Astrocyte (in vitro differentiated cells and primary cell): ENCODE data around the gene ING5. TPM values are rescaled to one million over a fixed set of nuclear protein-coding genes. Genes with fewer than 3 reads are reported as not detected.
A peak's percentile ranks its signal among the peaks of the same experiment; 100 is the strongest.

Experiments used
- DNase-seq: peaks from one replicate; pipeline ENCODE4 v3.0.0-alpha.2; 2010; ENCODE audit warnings: low read depth
- FAIRE-seq: peaks from 2 replicates; lab custom pipeline; 2011; peaks lifted over from hg19 to GRCh38; lab: Jason Lieb, UNC
- H2AFZ ChIP-seq: 2 replicates; pipeline ENCODE4 v1.6.0; 2012; ENCODE audit warnings: low read depth, low read length, inconsistent platforms
- H3K27ac ChIP-seq: 2 replicates; pipeline ENCODE4 v1.5.1; 2011; ENCODE audit warnings: low read depth, low read length, inconsistent platforms
- H3K27me3 ChIP-seq: 2 replicates; pipeline ENCODE4 v1.6.0; 2011; ENCODE audit warnings: low read length, inconsistent platforms; ENCODE audit not compliant: insufficient read depth
- H3K36me3 ChIP-seq: 2 replicates; pipeline ENCODE4 v1.5.1; 2011; ENCODE audit warnings: low read length, inconsistent platforms; ENCODE audit not compliant: insufficient read depth
- H3K4me1 ChIP-seq: 2 replicates; pipeline ENCODE4 v1.5.1; 2011; ENCODE audit warnings: low read length, inconsistent platforms; ENCODE audit not compliant: insufficient read depth
- H3K4me2 ChIP-seq: 2 replicates; pipeline ENCODE4 v1.6.0; 2012; ENCODE audit warnings: low read length, inconsistent platforms
- H3K4me3 ChIP-seq: 2 replicates; pipeline ENCODE4 v1.5.1; 2011; ENCODE audit warnings: low read depth, mild to moderate bottlenecking, low read length, inconsistent platforms; ENCODE audit not compliant: insufficient read depth
- H3K79me2 ChIP-seq: 2 replicates; pipeline ENCODE4 v1.6.0; 2012; ENCODE audit warnings: mild to moderate bottlenecking, low read length, inconsistent platforms; ENCODE audit not compliant: insufficient read depth
- H3K9ac ChIP-seq: 2 replicates; pipeline ENCODE4 v1.6.0; 2012; ENCODE audit warnings: mild to moderate bottlenecking, low read length, inconsistent platforms
- H3K9me3 ChIP-seq: 2 replicates; pipeline ENCODE4 v1.5.1; 2012; ENCODE audit warnings: low read depth, mild to moderate bottlenecking, low read length, inconsistent platforms; ENCODE audit not compliant: insufficient read depth
- H4K20me1 ChIP-seq: 2 replicates; pipeline ENCODE4 v1.6.0; 2012; ENCODE audit warnings: low read length, inconsistent platforms; ENCODE audit not compliant: insufficient read depth
- H3K27ac Mint-ChIP-seq: one replicate; pipeline ENCODE4 v1.8.0; 2021; ENCODE audit warnings: mild to moderate bottlenecking, mixed read lengths; ENCODE audit not compliant: unreplicated experiment
- H3K27me3 Mint-ChIP-seq: one replicate; pipeline ENCODE4 v1.8.0; 2021; ENCODE audit warnings: low read depth, mixed read lengths; ENCODE audit not compliant: unreplicated experiment
- H3K36me3 Mint-ChIP-seq: one replicate; pipeline ENCODE4 v1.8.0; 2021; ENCODE audit warnings: low read depth, mixed read lengths; ENCODE audit not compliant: unreplicated experiment
- H3K4me1 Mint-ChIP-seq: one replicate; pipeline ENCODE4 v1.8.0; 2021; ENCODE audit warnings: low read depth, mixed read lengths; ENCODE audit not compliant: unreplicated experiment
- H3K4me3 Mint-ChIP-seq: one replicate; pipeline ENCODE4 v1.8.0; 2021; ENCODE audit warnings: mild to moderate bottlenecking, moderate library complexity, mixed read lengths; ENCODE audit not compliant: unreplicated experiment
- H3K9me3 Mint-ChIP-seq: one replicate; pipeline ENCODE4 v1.8.0; 2021; ENCODE audit warnings: mild to moderate bottlenecking, mixed read lengths; ENCODE audit not compliant: unreplicated experiment
- EZH2 ChIP-seq: IDR thresholded peaks from 2 replicates; pipeline ENCODE4 v1.6.1; 2012; ENCODE audit warnings: mild to moderate bottlenecking, low read length, inconsistent platforms; ENCODE audit not compliant: insufficient read depth
- total RNA-seq: library from RNA; stranded (reverse); gene quantifications from 2 replicates; pipeline ENCODE4 v1.2.1, GENCODE V29; 2021
- TF ChIP-seq, protein P1 (sequence below): IDR thresholded peaks from 2 replicates; pipeline ENCODE4 v1.5.1; 2011; ENCODE audit warnings: low read depth, mild to moderate bottlenecking, inconsistent platforms, low read length, moderate library complexity; ENCODE audit not compliant: insufficient read depth

ING5 gene
- total RNA-seq, 1 donor from 2014 or later: 19.7 TPM

DNA sequence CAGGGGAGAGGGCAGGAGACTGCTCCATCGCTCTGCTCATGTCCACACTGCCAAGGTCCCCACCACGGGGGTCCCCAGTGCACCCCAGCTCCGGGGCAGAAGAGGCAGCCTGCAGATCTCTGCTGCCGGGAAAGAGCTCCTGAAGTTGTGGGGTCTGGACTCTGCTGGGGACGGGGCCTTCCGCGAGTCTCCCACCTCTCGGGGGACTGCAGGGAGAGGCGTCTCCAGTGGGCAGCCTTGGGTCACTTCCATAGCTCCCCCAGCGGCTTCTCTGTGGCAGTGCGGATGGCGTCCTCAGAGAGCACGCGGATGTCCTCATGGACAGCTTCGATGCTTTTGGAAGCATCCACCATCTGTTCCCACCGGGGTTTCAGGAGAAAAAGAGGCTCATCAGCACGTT, 26.0 kb upstream of the ING5 start:
- H3K27ac ChIP-seq: no peak overlapping the region
- H3K4me3 ChIP-seq: no peak overlapping the region
- DNase-seq: no peak
- H3K27me3 ChIP-seq: no peaks in the 10 kb centered on the region
- TF ChIP-seq, protein P1, sequence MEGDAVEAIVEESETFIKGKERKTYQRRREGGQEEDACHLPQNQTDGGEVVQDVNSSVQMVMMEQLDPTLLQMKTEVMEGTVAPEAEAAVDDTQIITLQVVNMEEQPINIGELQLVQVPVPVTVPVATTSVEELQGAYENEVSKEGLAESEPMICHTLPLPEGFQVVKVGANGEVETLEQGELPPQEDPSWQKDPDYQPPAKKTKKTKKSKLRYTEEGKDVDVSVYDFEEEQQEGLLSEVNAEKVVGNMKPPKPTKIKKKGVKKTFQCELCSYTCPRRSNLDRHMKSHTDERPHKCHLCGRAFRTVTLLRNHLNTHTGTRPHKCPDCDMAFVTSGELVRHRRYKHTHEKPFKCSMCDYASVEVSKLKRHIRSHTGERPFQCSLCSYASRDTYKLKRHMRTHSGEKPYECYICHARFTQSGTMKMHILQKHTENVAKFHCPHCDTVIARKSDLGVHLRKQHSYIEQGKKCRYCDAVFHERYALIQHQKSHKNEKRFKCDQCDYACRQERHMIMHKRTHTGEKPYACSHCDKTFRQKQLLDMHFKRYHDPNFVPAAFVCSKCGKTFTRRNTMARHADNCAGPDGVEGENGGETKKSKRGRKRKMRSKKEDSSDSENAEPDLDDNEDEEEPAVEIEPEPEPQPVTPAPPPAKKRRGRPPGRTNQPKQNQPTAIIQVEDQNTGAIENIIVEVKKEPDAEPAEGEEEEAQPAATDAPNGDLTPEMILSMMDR: no peak
- no peak for TF ChIP-seq EZH2
- Mint-ChIP-seq H3K27ac (no peak overlapping the region), H3K36me3 (peaks cover 10% of the 10 kb centered on the region), H3K4me3 (no peak overlapping the region), H3K9me3 (no peaks in the 10 kb centered on the region), H3K4me1 (peaks cover 9% of the 10 kb centered on the region), H3K27me3 (no peaks in the 10 kb centered on the region)
- peaks cover 10% of the 10 kb centered on the region for H4K20me1 ChIP-seq
- H3K4me1 ChIP-seq: peaks cover 7% of the 10 kb centered on the region
- H3K36me3 ChIP-seq: peaks cover 7% of the 10 kb centered on the region
- no peaks in the 10 kb centered on the region for H3K9me3 ChIP-seq
- no peak for FAIRE-seq
- no peak overlapping the region for H3K4me2 ChIP-seq
- peaks cover 14% of the 10 kb centered on the region for H3K79me2 ChIP-seq
- H3K9ac ChIP-seq: no peak overlapping the region
- no peak overlapping the region for H2AFZ ChIP-seq

DNA sequence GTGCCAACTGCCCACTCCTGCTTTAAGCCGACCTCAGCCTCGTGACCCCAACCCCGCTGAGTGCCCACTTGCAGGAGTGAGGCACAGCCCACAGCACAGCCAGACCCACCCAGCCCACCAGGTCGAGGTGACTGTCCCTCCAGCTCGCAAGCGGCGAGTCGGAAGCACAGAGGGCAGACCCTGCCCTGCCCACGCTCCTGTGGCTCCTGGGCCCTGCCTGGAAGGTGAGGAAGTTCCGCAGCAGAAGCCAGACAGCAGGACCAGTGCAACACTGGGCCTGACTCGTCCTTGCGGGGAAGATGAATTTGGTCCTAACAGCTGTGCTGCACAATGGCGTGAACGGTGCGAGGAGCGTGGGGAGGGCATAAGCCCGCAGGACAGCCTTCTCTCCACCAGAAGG, 25.2 kb upstream of the ING5 start:
- peaks cover 13% of the 10 kb centered on the region for H3K36me3 Mint-ChIP-seq
- Histone ChIP-seq H3K9me3 (no peaks in the 10 kb centered on the region), H3K36me3 (peaks cover 7% of the 10 kb centered on the region), H3K27ac (no peak overlapping the region), H3K79me2 (peaks cover 14% of the 10 kb centered on the region), H2AFZ (no peak overlapping the region), H3K9ac (no peak overlapping the region), H3K4me3 (no peak overlapping the region), H3K4me2 (no peak overlapping the region), H3K4me1 (peaks cover 15% of the 10 kb centered on the region), H4K20me1 (peaks cover 13% of the 10 kb centered on the region), H3K27me3 (no peaks in the 10 kb centered on the region)
- TF ChIP-seq EZH2: no peak
- TF ChIP-seq, protein P1: no peak
- H3K4me3 Mint-ChIP-seq: no peak overlapping the region
- H3K4me1 Mint-ChIP-seq: peaks cover 16% of the 10 kb centered on the region
- H3K27ac Mint-ChIP-seq: no peak overlapping the region
- no peaks in the 10 kb centered on the region for H3K27me3 Mint-ChIP-seq
- H3K9me3 Mint-ChIP-seq: no peaks in the 10 kb centered on the region
- no peak for DNase-seq
- FAIRE-seq: no peak

DNA sequence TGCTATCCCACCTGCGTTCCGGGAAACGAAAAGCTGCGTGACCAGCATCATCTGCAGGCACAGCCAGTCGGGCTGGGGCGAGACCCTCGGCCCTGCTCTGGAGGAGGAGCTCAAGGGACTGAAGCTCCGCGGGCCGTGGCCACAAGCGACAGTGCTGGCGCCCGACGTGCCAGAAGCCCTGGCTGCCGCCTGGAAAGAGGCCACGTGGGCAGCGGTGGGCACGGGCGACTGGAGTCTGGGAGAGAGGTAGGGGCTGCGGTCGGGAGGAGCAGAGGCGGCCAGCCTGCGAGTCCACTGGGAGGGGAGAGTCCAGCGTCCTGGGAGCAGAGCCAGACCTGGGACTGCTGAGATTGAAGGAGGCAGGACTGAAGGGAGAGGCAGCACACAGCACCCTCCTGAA, 24.4 kb upstream of the ING5 start:
- H3K27ac ChIP-seq: no peak overlapping the region
- H3K9me3 ChIP-seq: no peaks in the 10 kb centered on the region
- H3K9ac ChIP-seq: no peak overlapping the region
- no peak for DNase-seq
- TF ChIP-seq EZH2: no peak
- TF ChIP-seq, protein P1: no peak
- no peak overlapping the region for H3K4me3 ChIP-seq
- Mint-ChIP-seq H3K27me3 (no peaks in the 10 kb centered on the region), H3K9me3 (no peaks in the 10 kb centered on the region), H3K4me3 (no peak overlapping the region), H3K36me3 (peaks cover 16% of the 10 kb centered on the region), H3K4me1 (peaks cover 19% of the 10 kb centered on the region), H3K27ac (peak overlapping the region; percentile 47)
- H3K36me3 ChIP-seq: peaks cover 7% of the 10 kb centered on the region
- H3K79me2 ChIP-seq: peaks cover 14% of the 10 kb centered on the region
- peaks cover 13% of the 10 kb centered on the region for H4K20me1 ChIP-seq
- H3K27me3 ChIP-seq: no peaks in the 10 kb centered on the region
- no peak for FAIRE-seq
- no peak overlapping the region for H2AFZ ChIP-seq
- H3K4me2 ChIP-seq: no peak overlapping the region
- H3K4me1 ChIP-seq: peaks cover 19% of the 10 kb centered on the region
